Body of pancreas (tissue), 4 donors: ENCODE results near the gene GPR141. TPM values are rescaled to one million over a fixed set of nuclear protein-coding genes. Genes with fewer than 3 reads are reported as not detected.

Source experiments
- ATAC-seq: fragments of 150-250 bp; one replicate; pipeline ENCODE4 v1.9.1; 2016
- DNase-seq, 4 donors: peaks; one replicate each; pipeline ENCODE4 v3.0.0-alpha.2; 2019
- H3K27ac ChIP-seq, 4 donors: fragments of 200-600 bp; sonication (generic); 1 replicate in 3 of 4; 2 replicates in 1 of 4; pipeline versions ENCODE4 v1.5.1 to v1.6.1; 2016 to 2019; ENCODE audit warnings: mild to moderate bottlenecking in 1 of 4, mixed read lengths in 1 of 4, moderate library complexity in 1 of 4
- H3K27me3 ChIP-seq, 2 donors: fragments of 200-600 bp; sonication (generic); one replicate each; pipeline ENCODE4 v1.6.0; 2016; ENCODE audit warnings: mild to moderate bottlenecking in 1 of 2
- H3K36me3 ChIP-seq, 2 donors: fragments of 200-600 bp; sonication (generic); replicated peaks in 1 of 2; 2 replicates each; pipeline ENCODE4 v1.5.1; 2016; ENCODE audit warnings: low read depth in 2 of 2; ENCODE audit not compliant: insufficient read depth in 1 of 2
- H3K4me1 ChIP-seq: fragments of 200-600 bp; sonication (generic); one replicate; pipeline ENCODE4 v1.6.0; 2016
- H3K4me3 ChIP-seq, 2 donors: fragments of 200-600 bp; sonication (generic); 1 replicate in 1 of 2; 2 replicates in 1 of 2; pipeline ENCODE4 v1.5.1; 2016 to 2019
- H3K9me3 ChIP-seq, 3 donors: fragments of 200-600 bp; sonication (generic); 1 replicate in 2 of 3; 2 replicates in 1 of 3; pipeline ENCODE4 v1.5.1; 2016
- POLR2A ChIP-seq, 3 donors: fragments of 450-650 bp; IDR thresholded peaks; one replicate each; pipeline ENCODE4 v1.6.1; 2016; ENCODE audit warnings: antibody characterized with exemption in 3 of 3, mild to moderate bottlenecking in 2 of 3
- WGBS, 2 donors: methylation state at CpG; one replicate each; pipeline ENCODE4 v1.1.5; 2017; 5-methylcytosine and 5-hydroxymethylcytosine counted together
- intact Hi-C: fragments of 100-400 bp; cut with DNase I; formaldehyde crosslinking; loops from one replicate; pipeline ENCODE4 v1.15.1; 2023
- total RNA-seq, 2 donors: library from RNA; depleted of rRNA; stranded (reverse); fragments of >200 nt; gene quantifications; one replicate each; pipeline ENCODE4 v1.1.0, GENCODE V29; 2016
- TF ChIP-seq, protein P1 (sequence below), 7 experiments: fragments of 450-650 bp in 4 of 7; fragments of 200-600 bp in 3 of 7; sonication (generic) in 3 of 7; IDR thresholded peaks; one replicate each; pipeline ENCODE4 v1.5.1; 2016 to 2019; ENCODE audit warnings: antibody characterized with exemption in 7 of 7

The GPR141 gene
- total RNA-seq, 2 donors from 2014 or later = 6.3 TPM; not detected in 1

DNA sequence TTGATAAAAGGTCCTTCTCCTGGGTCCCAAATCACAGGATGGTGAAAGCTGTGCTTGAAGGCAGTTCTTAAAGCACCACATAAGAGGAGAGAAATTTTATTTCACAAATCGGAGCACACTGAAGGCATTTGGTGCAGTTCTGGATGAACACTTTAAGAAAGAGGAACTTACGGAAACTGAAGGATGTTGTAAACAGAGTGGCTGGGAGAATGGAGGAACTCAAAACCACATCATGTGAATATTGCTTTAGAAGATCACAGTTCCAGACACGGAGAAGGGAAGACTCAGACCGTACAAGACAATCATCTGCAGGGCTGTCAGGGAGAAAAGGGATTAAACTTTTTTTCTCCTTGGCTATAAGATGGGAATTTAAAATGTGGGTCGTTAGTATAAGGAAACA, 9.0 kb upstream of the GPR141 start:
- DNase-seq (no peak), ATAC-seq (no peak)
- Histone ChIP-seq H3K27ac (no peak overlapping the region), H3K4me1 (no peaks in the 10 kb centered on the region), H3K36me3 (no peaks in the 10 kb centered on the region), H3K4me3 (no peak overlapping the region), H3K9me3 (no peaks in the 10 kb centered on the region), H3K27me3 (no peaks in the 10 kb centered on the region)
- intact Hi-C loops = no loop called here
- TF ChIP-seq, protein P1, sequence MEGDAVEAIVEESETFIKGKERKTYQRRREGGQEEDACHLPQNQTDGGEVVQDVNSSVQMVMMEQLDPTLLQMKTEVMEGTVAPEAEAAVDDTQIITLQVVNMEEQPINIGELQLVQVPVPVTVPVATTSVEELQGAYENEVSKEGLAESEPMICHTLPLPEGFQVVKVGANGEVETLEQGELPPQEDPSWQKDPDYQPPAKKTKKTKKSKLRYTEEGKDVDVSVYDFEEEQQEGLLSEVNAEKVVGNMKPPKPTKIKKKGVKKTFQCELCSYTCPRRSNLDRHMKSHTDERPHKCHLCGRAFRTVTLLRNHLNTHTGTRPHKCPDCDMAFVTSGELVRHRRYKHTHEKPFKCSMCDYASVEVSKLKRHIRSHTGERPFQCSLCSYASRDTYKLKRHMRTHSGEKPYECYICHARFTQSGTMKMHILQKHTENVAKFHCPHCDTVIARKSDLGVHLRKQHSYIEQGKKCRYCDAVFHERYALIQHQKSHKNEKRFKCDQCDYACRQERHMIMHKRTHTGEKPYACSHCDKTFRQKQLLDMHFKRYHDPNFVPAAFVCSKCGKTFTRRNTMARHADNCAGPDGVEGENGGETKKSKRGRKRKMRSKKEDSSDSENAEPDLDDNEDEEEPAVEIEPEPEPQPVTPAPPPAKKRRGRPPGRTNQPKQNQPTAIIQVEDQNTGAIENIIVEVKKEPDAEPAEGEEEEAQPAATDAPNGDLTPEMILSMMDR (IDR thresholded peaks at IDR 0.05) = no peak
- no peak for TF ChIP-seq POLR2A (IDR thresholded peaks at IDR 0.05)
- 45 to 49% methylated on average over 5 of the region's 5 CpGs for WGBS, 2 donors

DNA sequence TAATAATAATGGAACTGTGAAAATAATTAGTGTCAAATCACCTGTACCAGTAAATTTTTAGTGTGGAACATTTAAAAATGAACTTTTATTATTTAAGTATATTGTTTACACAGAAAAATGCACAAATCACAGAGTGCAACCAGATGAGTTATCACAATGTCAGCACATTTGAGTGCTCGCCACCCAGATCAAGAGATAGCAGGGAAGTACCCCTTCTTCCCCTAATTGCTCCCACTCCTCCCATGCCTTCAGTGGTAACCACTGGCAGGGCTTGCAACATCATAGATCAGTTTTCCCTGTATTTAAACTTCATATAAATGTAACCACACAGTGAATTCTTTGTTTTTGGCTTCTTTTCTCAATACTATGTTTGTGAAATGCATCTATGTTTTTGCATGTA, 7.8 kb upstream of the GPR141 start:
- Histone ChIP-seq H3K9me3 (no peaks in the 10 kb centered on the region), H3K27me3 (no peaks in the 10 kb centered on the region), H3K27ac (no peak overlapping the region), H3K4me3 (no peak overlapping the region), H3K4me1 (no peaks in the 10 kb centered on the region), H3K36me3 (no peaks in the 10 kb centered on the region)
- WGBS, 2 donors = 54 to 56% methylated on average over 1 of the region's 1 CpG
- no peak for ATAC-seq
- TF ChIP-seq, protein P1 (IDR thresholded peaks at IDR 0.05) = no peak
- TF ChIP-seq POLR2A (IDR thresholded peaks at IDR 0.05) = no peak
- intact Hi-C loops = no loop called here
- no peak for DNase-seq

DNA sequence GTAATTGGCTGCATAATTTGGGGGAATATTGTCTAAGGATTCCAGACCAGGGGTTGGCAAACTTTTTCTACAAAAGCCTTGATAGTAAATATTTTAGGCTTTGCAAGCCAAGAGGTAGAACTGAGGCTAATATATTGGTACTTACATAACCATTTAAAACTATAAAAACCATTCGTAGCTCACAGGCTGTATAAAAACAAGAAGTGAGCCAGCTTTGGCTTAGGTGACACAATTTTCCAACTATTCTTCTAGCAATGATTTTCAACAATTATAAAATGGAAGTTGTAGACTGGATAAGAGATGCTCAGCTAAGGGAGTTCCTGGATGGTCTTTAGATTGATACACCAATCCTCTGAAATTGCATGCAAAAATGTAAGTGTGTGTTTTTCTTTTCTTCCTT, 1.4 kb downstream of the GPR141 start:
- Histone ChIP-seq H3K36me3 (no peaks in the 10 kb centered on the region), H3K4me3 (no peak overlapping the region), H3K9me3 (no peaks in the 10 kb centered on the region), H3K27ac (no peak overlapping the region), H3K4me1 (no peaks in the 10 kb centered on the region), H3K27me3 (no peaks in the 10 kb centered on the region)
- intact Hi-C loops = no loop called here
- ATAC-seq = no peak
- WGBS, 2 donors = 60 to 64% methylated on average over 1 of the region's 1 CpG
- DNase-seq = no peak
- no peak for TF ChIP-seq POLR2A (IDR thresholded peaks at IDR 0.05)
- TF ChIP-seq, protein P1 (IDR thresholded peaks at IDR 0.05) = no peak

DNA sequence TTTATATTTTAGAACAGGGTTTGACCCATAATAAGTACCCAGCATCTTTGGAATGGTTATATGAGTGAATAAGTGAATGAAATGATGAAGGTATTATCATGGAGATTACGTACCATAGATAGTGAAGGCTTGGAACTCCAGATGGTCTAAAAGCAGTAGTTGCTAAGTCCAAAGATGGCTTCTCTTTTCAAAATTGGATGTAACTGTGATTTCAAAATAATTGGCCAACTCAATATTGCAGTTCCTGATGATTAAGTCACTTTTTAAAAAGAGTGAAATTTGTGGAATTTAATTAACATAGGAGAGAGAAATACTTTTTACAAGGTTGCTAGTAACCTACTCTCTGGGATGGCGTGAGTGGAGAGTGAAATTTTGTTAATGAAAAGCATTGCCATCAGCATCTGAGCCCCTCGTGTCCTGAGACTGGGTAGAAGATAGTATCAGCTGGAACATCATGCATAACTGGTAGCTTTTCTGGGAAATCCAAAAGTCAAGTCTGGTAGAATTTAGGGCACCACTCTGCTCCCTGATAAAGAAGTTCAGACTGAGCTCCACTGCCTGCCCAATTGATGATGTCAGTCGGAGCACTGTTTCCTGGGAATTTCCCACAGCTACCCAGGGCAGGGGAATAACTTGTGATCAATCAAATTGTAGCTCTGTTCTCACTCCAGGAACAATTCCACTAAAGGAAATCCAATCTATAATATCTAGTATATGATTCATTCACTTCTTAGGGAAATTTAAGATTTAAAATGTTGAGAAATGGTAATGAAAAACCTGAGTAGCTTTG, 3.2 kb downstream of the GPR141 start:
- 52 to 67% methylated on average over 4 of the region's 4 CpGs for WGBS, 2 donors
- Histone ChIP-seq H3K4me3 (no peak overlapping the region), H3K36me3 (no peaks in the 10 kb centered on the region), H3K9me3 (no peaks in the 10 kb centered on the region), H3K27me3 (no peaks in the 10 kb centered on the region), H3K4me1 (no peaks in the 10 kb centered on the region), H3K27ac (no peak overlapping the region)
- DNase-seq = no peak
- TF ChIP-seq, protein P1 (IDR thresholded peaks at IDR 0.05) = no peak
- no peak for TF ChIP-seq POLR2A (IDR thresholded peaks at IDR 0.05)
- ATAC-seq = no peak
- intact Hi-C loops = no loop called here

DNA sequence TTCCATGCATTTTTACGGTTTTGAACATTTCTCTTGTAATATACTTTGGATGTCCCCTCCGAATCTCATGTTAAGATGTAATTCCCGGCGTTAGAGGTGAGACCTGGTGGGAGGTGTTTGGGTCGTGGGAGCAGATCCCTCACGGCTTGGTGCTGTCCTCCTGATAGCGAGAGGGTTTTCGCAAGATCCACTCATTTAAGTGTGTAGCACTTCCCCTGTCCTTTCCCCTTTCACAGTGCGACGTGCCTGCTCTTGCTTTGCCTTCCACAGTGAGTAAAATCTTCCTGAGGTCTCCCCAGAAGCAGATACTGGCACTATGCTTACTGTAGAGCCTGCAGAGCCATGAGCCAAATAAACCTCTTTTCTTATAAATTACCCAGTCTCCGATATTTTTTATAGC, 6.6 kb downstream of the GPR141 start:
- Histone ChIP-seq H3K36me3 (no peaks in the 10 kb centered on the region), H3K27me3 (no peaks in the 10 kb centered on the region), H3K27ac (no peak overlapping the region), H3K9me3 (no peaks in the 10 kb centered on the region), H3K4me3 (no peak overlapping the region), H3K4me1 (no peaks in the 10 kb centered on the region)
- intact Hi-C loops = no loop called here
- DNase-seq (peak in 1 of 4 donors; percentile 24), ATAC-seq (no peak)
- 69 to 78% methylated on average over 11 of the region's 11 CpGs for WGBS, 2 donors
- TF ChIP-seq, protein P1 (IDR thresholded peaks at IDR 0.05) = no peak
- no peak for TF ChIP-seq POLR2A (IDR thresholded peaks at IDR 0.05)
